ENCODE measurements around the gene ZNF132.
A peak's percentile ranks its signal among the peaks of the same experiment; 100 is the strongest.
"Not testable (repeated sequence)": the region's sequence is repeated elsewhere in the genome, so short reads cannot be mapped to it uniquely, and the experiment has no call there.

ZNF132 gene

DNA sequence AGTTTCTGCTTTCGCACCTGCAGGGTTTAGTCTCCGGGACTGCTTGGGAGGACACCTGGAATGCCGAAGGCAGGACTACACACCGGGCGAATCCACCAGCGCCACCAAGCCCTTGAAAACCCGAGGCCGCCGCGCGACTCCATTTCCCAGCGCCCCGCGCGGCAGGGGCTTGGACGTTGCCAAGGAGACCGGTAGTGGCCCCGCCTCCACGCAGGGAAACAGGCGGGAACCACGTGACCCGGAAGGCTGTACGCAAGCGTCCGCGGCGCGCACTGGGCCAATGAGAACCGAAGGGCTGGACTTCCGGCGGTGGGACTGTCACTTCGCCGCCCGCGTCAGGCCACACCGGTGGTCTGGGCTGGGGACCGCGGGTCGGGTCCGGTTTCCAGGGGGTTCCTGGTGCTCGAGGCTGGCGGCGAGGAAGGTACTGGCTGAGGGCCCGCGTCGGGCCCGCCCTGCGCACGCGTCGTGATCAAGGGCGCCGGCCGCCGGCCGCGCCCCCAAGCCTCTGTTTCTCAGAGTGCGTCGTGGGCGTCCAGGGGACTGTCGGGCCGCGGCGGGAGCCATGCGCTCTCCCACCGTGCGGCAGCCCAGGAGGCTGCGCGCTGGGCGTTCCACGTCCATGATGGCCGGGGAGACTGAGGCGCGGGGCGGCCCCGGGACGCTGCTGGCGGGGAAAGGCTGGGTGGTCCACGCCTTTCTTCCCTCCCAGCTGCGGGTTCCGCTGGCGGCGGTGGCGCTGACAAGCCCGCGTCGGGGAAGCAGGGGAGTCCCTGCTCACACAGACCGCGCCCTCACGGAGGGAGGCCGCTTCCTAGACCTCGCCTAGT is 27.0 kb upstream of the ZNF132 start, which contains the start of gene ZNF324:
Gene ZNF324 (plus strand): TSS at position 321 of the 830 bp plus-strand sequence. CDS start 2,106 bp downstream, outside the sequence.
- Histone ChIP-seq H3K36me3 (ENCODE audit: control insufficient read depth, insufficient read depth, low read length) (peaks cover 10% of the 10 kb centered on the region), H3K27me3 (ENCODE audit: control insufficient read depth, insufficient read depth, low read length) (no peaks in the 10 kb centered on the region), H3K9me3 (ENCODE audit: control insufficient read depth, insufficient read depth, low read length) (no peaks in the 10 kb centered on the region), H3K4me1 (ENCODE audit: control insufficient read depth, insufficient read depth, low read length) (no peaks in the 10 kb centered on the region), H3K4me3 (ENCODE audit: low read length) (peak within 1 kb of the TSS; percentile 66), H3K27ac (ENCODE audit: low read length) (no peak within 1 kb of the TSS)
- peak; percentile 95 for DNase-seq (ENCODE audit: low read depth, low spot score)
- WGBS (ENCODE audit: insufficient coverage, insufficient read length): no CpG with 5 or more reads among the region's 92 CpGs

GRCh38 chr19:58466089-58466759 is 26.3 kb upstream of the ZNF132 start:
- Histone ChIP-seq H3K9me3 (ENCODE audit: control insufficient read depth, insufficient read depth, low read length) (no peaks in the 10 kb centered on the region), H3K27ac (ENCODE audit: low read length) (no peak overlapping the region), H3K4me1 (ENCODE audit: control insufficient read depth, insufficient read depth, low read length) (no peaks in the 10 kb centered on the region), H3K36me3 (ENCODE audit: control insufficient read depth, insufficient read depth, low read length) (peaks cover 5% of the 10 kb centered on the region; the same call in 1 of the 2 replicates), H3K27me3 (ENCODE audit: control insufficient read depth, insufficient read depth, low read length) (no peaks in the 10 kb centered on the region), H3K4me3 (ENCODE audit: low read length) (peak overlapping the region; percentile 23; the same call in 1 of the 2 replicates)
- DNase-seq (ENCODE audit: low read depth, low spot score): no peak
- WGBS (ENCODE audit: insufficient coverage, insufficient read length): no CpG with 5 or more reads among the region's 20 CpGs

- no peak overlapping the region for H3K4me3 ChIP-seq (ENCODE audit: low read length)
- no peak for DNase-seq (ENCODE audit: low read depth, low spot score)
- no peak overlapping the region for H3K27ac ChIP-seq (ENCODE audit: low read length)
- H3K9me3 ChIP-seq (ENCODE audit: control insufficient read depth, insufficient read depth, low read length): no peaks in the 10 kb centered on the region
- H3K36me3 ChIP-seq (ENCODE audit: control insufficient read depth, insufficient read depth, low read length): no peaks in the 10 kb centered on the region
- no peaks in the 10 kb centered on the region; the same call in 1 of the 2 replicates for H3K27me3 ChIP-seq (ENCODE audit: control insufficient read depth, insufficient read depth, low read length)
- no peaks in the 10 kb centered on the region for H3K4me1 ChIP-seq (ENCODE audit: control insufficient read depth, insufficient read depth, low read length)
- WGBS (ENCODE audit: insufficient coverage, insufficient read length): no CpG with 5 or more reads among the region's 2 CpGs
Observed at GRCh38 chr19:58460039-58460438, 20.1 kb upstream of the ZNF132 start.

DNA sequence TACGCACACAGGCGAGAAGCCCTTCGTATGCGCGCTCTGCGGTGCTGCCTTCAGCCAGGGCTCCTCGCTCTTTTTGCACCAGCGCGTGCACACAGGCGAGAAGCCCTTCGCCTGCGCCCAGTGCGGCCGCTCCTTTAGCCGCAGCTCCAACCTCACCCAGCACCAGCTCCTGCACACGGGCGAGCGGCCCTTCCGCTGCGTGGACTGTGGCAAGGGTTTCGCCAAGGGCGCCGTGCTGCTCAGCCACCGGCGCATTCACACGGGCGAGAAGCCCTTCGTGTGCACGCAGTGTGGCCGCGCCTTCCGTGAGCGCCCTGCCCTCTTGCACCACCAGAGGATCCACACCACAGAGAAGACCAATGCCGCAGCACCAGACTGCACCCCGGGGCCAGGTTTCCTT is 16.2 kb upstream of the ZNF132 start:
- H3K27me3 ChIP-seq (ENCODE audit: control insufficient read depth, insufficient read depth, low read length): no peaks in the 10 kb centered on the region; the same call in 1 of the 2 replicates
- no peak for DNase-seq (ENCODE audit: low read depth, low spot score)
- WGBS (ENCODE audit: insufficient coverage, insufficient read length): no CpG with 5 or more reads among the region's 35 CpGs
- H3K36me3 ChIP-seq (ENCODE audit: control insufficient read depth, insufficient read depth, low read length): no peaks in the 10 kb centered on the region
- H3K27ac ChIP-seq (ENCODE audit: low read length): no peak overlapping the region
- no peaks in the 10 kb centered on the region for H3K9me3 ChIP-seq (ENCODE audit: control insufficient read depth, insufficient read depth, low read length)
- H3K4me1 ChIP-seq (ENCODE audit: control insufficient read depth, insufficient read depth, low read length): no peaks in the 10 kb centered on the region
- H3K4me3 ChIP-seq (ENCODE audit: low read length): no peak overlapping the region

GRCh38 chr19:58455306-58455705 is 15.4 kb upstream of the ZNF132 start:
- H3K27ac ChIP-seq (ENCODE audit: low read length): no peak overlapping the region
- WGBS (ENCODE audit: insufficient coverage, insufficient read length): no CpG with 5 or more reads among the region's 21 CpGs

DNA sequence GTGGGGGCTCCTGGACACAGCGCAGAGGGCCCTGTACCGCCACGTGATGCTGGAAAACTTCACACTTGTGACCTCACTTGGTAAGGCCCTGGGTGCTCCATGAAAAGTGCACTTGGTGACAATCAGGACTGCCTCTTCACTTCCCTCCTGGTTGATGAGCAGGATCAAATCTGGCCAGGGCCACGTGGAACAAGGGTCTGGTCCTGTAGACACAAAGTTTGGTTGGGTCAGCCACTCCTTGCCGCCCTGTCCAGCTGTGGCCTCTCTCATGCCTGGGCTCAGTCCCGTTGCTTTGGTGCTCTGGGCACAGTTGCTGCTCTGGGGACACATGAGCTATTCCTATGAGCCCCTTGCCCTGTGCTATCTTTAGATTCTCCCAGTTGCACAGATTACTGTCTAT is 13.8 kb upstream of the ZNF132 start:
- Histone ChIP-seq H3K4me1 (ENCODE audit: control insufficient read depth, insufficient read depth, low read length) (no peaks in the 10 kb centered on the region), H3K36me3 (ENCODE audit: control insufficient read depth, insufficient read depth, low read length) (no peaks in the 10 kb centered on the region), H3K4me3 (ENCODE audit: low read length) (no peak overlapping the region), H3K9me3 (ENCODE audit: control insufficient read depth, insufficient read depth, low read length) (peaks cover 2% of the 10 kb centered on the region; the same call in 1 of the 2 replicates), H3K27ac (ENCODE audit: low read length) (no peak overlapping the region), H3K27me3 (ENCODE audit: control insufficient read depth, insufficient read depth, low read length) (peaks cover 3% of the 10 kb centered on the region; the same call in 1 of the 2 replicates)
- no CpG with 5 or more reads among the region's 6 CpGs for WGBS (ENCODE audit: insufficient coverage, insufficient read length)
- DNase-seq (ENCODE audit: low read depth, low spot score): no peak

More at GRCh38 chr19:58455306-58455705, 15.4 kb upstream of the ZNF132 start:
- no peak overlapping the region for H3K4me3 ChIP-seq (ENCODE audit: low read length)
- H3K27me3 ChIP-seq (ENCODE audit: control insufficient read depth, insufficient read depth, low read length): peaks cover 3% of the 10 kb centered on the region
- no peaks in the 10 kb centered on the region for H3K36me3 ChIP-seq (ENCODE audit: control insufficient read depth, insufficient read depth, low read length)
- no peaks in the 10 kb centered on the region for H3K4me1 ChIP-seq (ENCODE audit: control insufficient read depth, insufficient read depth, low read length)
- DNase-seq (ENCODE audit: low read depth, low spot score): no peak
- no peaks in the 10 kb centered on the region for H3K9me3 ChIP-seq (ENCODE audit: control insufficient read depth, insufficient read depth, low read length)

GRCh38 chr19:58451358-58452101 is 11.6 kb upstream of the ZNF132 start, which contains the start of gene ZNF324B:
TSS of gene ZNF324B (plus strand) at chr19:58451622. CDS start at chr19:58453702, 2,080 bp downstream.
- peak within 1 kb of the TSS; percentile 51; the same call in 1 of the 2 replicates for H3K4me3 ChIP-seq (ENCODE audit: low read length)
- peak; percentile 95 for DNase-seq (ENCODE audit: low read depth, low spot score)
- H3K36me3 ChIP-seq (ENCODE audit: control insufficient read depth, insufficient read depth, low read length): no peaks in the 10 kb centered on the region
- no CpG with 5 or more reads among the region's 79 CpGs for WGBS (ENCODE audit: insufficient coverage, insufficient read length)
- H3K27me3 ChIP-seq (ENCODE audit: control insufficient read depth, insufficient read depth, low read length): peaks cover 3% of the 10 kb centered on the region; the same call in 1 of the 2 replicates
- no peaks in the 10 kb centered on the region for H3K4me1 ChIP-seq (ENCODE audit: control insufficient read depth, insufficient read depth, low read length)
- no peak within 1 kb of the TSS for H3K27ac ChIP-seq (ENCODE audit: low read length)
- H3K9me3 ChIP-seq (ENCODE audit: control insufficient read depth, insufficient read depth, low read length): peaks cover 2% of the 10 kb centered on the region; the same call in 1 of the 2 replicates

GRCh38 chr19:58450856-58451357 is 11.0 kb upstream of the ZNF132 start:
- Histone ChIP-seq H3K4me1 (ENCODE audit: control insufficient read depth, insufficient read depth, low read length) (no peaks in the 10 kb centered on the region), H3K36me3 (ENCODE audit: control insufficient read depth, insufficient read depth, low read length) (no peaks in the 10 kb centered on the region), H3K4me3 (ENCODE audit: low read length) (peak overlapping the region; percentile 30; the same call in 1 of the 2 replicates), H3K27ac (ENCODE audit: low read length) (no peak overlapping the region), H3K27me3 (ENCODE audit: control insufficient read depth, insufficient read depth, low read length) (peaks cover 3% of the 10 kb centered on the region; the same call in 1 of the 2 replicates), H3K9me3 (ENCODE audit: control insufficient read depth, insufficient read depth, low read length) (peaks cover 2% of the 10 kb centered on the region; the same call in 1 of the 2 replicates)
- no CpG with 5 or more reads among the region's 11 CpGs for WGBS (ENCODE audit: insufficient coverage, insufficient read length)
- no peak for DNase-seq (ENCODE audit: low read depth, low spot score)

DNA sequence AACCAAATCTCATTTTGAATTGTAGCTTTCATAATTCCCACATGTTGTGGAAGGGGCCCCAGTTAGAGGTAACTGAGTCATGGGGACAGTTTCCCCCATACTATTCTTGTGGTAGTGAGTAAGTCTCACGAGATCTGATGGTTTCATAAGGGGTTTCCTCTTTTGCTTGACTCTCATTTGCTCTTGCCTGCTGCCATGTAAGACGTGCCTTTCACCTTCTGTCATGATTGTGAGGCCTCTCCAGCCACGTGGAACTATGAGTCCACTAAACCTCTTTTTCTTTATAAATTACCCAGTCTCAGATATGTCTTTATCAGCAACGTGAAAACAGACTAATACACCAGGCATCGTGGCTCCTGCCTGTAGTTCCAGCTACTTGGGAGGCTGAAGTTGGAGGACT is 10.0 kb upstream of the ZNF132 start:
- WGBS (ENCODE audit: insufficient coverage, insufficient read length): no CpG with 5 or more reads among the region's 5 CpGs
- not testable (repeated sequence) for H3K9me3 ChIP-seq (ENCODE audit: control insufficient read depth, insufficient read depth, low read length); DNase-seq (ENCODE audit: low read depth, low spot score); H3K27me3 ChIP-seq (ENCODE audit: control insufficient read depth, insufficient read depth, low read length); H3K4me1 ChIP-seq (ENCODE audit: control insufficient read depth, insufficient read depth, low read length); H3K4me3 ChIP-seq (ENCODE audit: low read length); H3K27ac ChIP-seq (ENCODE audit: low read length); H3K36me3 ChIP-seq (ENCODE audit: control insufficient read depth, insufficient read depth, low read length)

DNA sequence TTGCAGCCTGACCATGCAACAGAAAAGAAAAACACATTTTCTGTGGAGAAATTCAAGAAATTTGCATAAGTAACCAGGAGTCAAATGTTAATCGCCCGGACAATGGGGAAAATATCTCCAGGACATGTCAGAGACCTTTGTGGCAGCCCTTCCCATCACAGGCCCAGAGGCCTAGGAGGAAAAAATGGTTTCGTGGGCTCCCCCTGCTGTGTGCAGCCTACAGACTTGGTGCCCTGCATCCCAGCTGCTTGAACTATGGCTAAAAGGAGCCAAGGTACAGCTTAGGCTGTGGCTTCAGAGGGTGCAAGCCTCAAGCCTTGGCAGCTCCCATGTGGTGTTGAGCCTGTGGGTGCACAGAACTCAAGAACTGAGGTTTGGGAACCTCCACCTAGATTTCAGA is 8.9 kb upstream of the ZNF132 start:
- H3K36me3 ChIP-seq (ENCODE audit: control insufficient read depth, insufficient read depth, low read length); H3K27ac ChIP-seq (ENCODE audit: low read length); DNase-seq (ENCODE audit: low read depth, low spot score); H3K27me3 ChIP-seq (ENCODE audit: control insufficient read depth, insufficient read depth, low read length); H3K4me3 ChIP-seq (ENCODE audit: low read length); H3K4me1 ChIP-seq (ENCODE audit: control insufficient read depth, insufficient read depth, low read length); H3K9me3 ChIP-seq (ENCODE audit: control insufficient read depth, insufficient read depth, low read length): not testable (repeated sequence)
- no CpG with 5 or more reads among the region's 3 CpGs for WGBS (ENCODE audit: insufficient coverage, insufficient read length)

All from iPS DF 6.9 (cell line).